Calu3 (cell line): Measurements from ENCODE around the gene MMP26. TPM values are rescaled to one million over a fixed set of nuclear protein-coding genes. Genes with fewer than 3 reads are reported as not detected.

Experiments used
- BruUV-seq: library from RNA; stranded (reverse); fragments of 400-500 nt; replicated peaks from 2 replicates; lab custom pipeline; 2021; lab: Mats Ljungman, UMichigan
- CTCF ChIA-PET: fragments of 300-600 bp; sonication (Branson Sonifier 250); formaldehyde crosslinking; loops from one replicate; lab custom pipeline; 2022; ENCODE audit warnings: antibody characterized with exemption; lab: Charles Lee
- DNase-seq: peaks from one replicate; pipeline ENCODE4 v3.0.0; 2022
- H3K27ac Mint-ChIP-seq: one replicate; pipeline ENCODE4 v1.8.0; 2022; ENCODE audit warnings: mixed read lengths; ENCODE audit not compliant: unreplicated experiment
- H3K27me3 Mint-ChIP-seq: one replicate; pipeline ENCODE4 v1.8.0; 2022; ENCODE audit warnings: mixed read lengths; ENCODE audit not compliant: unreplicated experiment
- H3K36me3 Mint-ChIP-seq: one replicate; pipeline ENCODE4 v1.8.0; 2022; ENCODE audit warnings: mild to moderate bottlenecking, moderate library complexity, mixed read lengths; ENCODE audit not compliant: insufficient read depth, unreplicated experiment
- H3K4me1 Mint-ChIP-seq: one replicate; pipeline ENCODE4 v1.8.0; 2022; ENCODE audit warnings: mild to moderate bottlenecking, low read depth, mixed read lengths; ENCODE audit not compliant: unreplicated experiment
- H3K4me3 Mint-ChIP-seq: one replicate; pipeline ENCODE4 v1.8.0; 2022; ENCODE audit warnings: mild to moderate bottlenecking, low read depth, moderate library complexity, mixed read lengths; ENCODE audit not compliant: unreplicated experiment
- H3K9me3 Mint-ChIP-seq: one replicate; pipeline ENCODE4 v1.8.0; 2022; ENCODE audit warnings: low read depth, mixed read lengths; ENCODE audit not compliant: unreplicated experiment
- CTCF ChIP-seq: fragments of 200-600 bp; IDR thresholded peaks from one replicate; pipeline ENCODE4 v1.8.0; 2022; ENCODE audit warnings: antibody characterized with exemption; ENCODE audit not compliant: unreplicated experiment
- intact Hi-C: fragments of 100-400 bp; cut with micrococcal nuclease; formaldehyde crosslinking; loops from one replicate; pipeline ENCODE4 v1.10.0; 2022; ENCODE audit not compliant: unreplicated experiment
- total RNA-seq: library from RNA; stranded (reverse); gene quantifications from 2 replicates; pipeline ENCODE4 v1.2.3, GENCODE V29; 2022

The MMP26 gene
- total RNA-seq, 1 experiment from 2014 or later, result not detected

- no peak for TF ChIP-seq CTCF
- Mint-ChIP-seq H3K4me3 (no peak overlapping the region), H3K9me3 (no peaks in the 10 kb centered on the region), H3K27ac (no peak overlapping the region), H3K4me1 (peaks cover 8% of the 10 kb centered on the region), H3K27me3 (peaks cover 23% of the 10 kb centered on the region), H3K36me3 (no peaks in the 10 kb centered on the region)
- no TSS peak for BruUV-seq
- CTCF ChIA-PET, result no interaction called here
- intact Hi-C loops, result loop anchor here (2.0 kb wide), 1 partner anchor 37 kb away; the partner anchor contains the start of gene OR51D1
- no peak for DNase-seq
These were observed 30.8 kb upstream of the MMP26 start for GRCh38 chr11:4673781-4674180.

- Mint-ChIP-seq H3K9me3 (no peaks in the 10 kb centered on the region), H3K27me3 (peaks cover 10% of the 10 kb centered on the region), H3K27ac (no peak overlapping the region), H3K4me1 (no peaks in the 10 kb centered on the region), H3K4me3 (no peak overlapping the region), H3K36me3 (no peaks in the 10 kb centered on the region)
- intact Hi-C loops, result no loop called here
- CTCF ChIA-PET, result no interaction called here
- DNase-seq, result no peak
- no peak for TF ChIP-seq CTCF
- no TSS peak for BruUV-seq
These were observed 26.6 kb upstream of the MMP26 start for GRCh38 chr11:4677948-4678347.

- DNase-seq, result no peak
- no peak overlapping the region for H3K27ac Mint-ChIP-seq
- no peaks in the 10 kb centered on the region for H3K36me3 Mint-ChIP-seq
- CTCF ChIA-PET, result no interaction called here
- BruUV-seq, result no TSS peak
- no peak overlapping the region for H3K4me3 Mint-ChIP-seq
- TF ChIP-seq CTCF, result no peak
- H3K27me3 Mint-ChIP-seq, result no peaks in the 10 kb centered on the region
- H3K9me3 Mint-ChIP-seq, result no peaks in the 10 kb centered on the region
- intact Hi-C loops, result no loop called here
- no peaks in the 10 kb centered on the region for H3K4me1 Mint-ChIP-seq
These were observed 24.2 kb upstream of the MMP26 start for GRCh38 chr11:4680341-4680740.

- DNase-seq, result no peak
- no peak overlapping the region for H3K4me3 Mint-ChIP-seq
- CTCF ChIA-PET, result no interaction called here
These were observed 21.8 kb upstream of the MMP26 start for GRCh38 chr11:4682623-4683419.

More at GRCh38 chr11:4682623-4683419, 21.8 kb upstream of the MMP26 start:
- intact Hi-C loops, result no loop called here
- H3K27ac Mint-ChIP-seq, result no peak overlapping the region
- TF ChIP-seq CTCF, result no peak
- H3K27me3 Mint-ChIP-seq, result no peaks in the 10 kb centered on the region
- no TSS peak for BruUV-seq
- no peaks in the 10 kb centered on the region for H3K9me3 Mint-ChIP-seq
- H3K4me1 Mint-ChIP-seq, result no peaks in the 10 kb centered on the region
- H3K36me3 Mint-ChIP-seq, result no peaks in the 10 kb centered on the region
